GM15510 (cell line): ENCODE results near the gene UBE2A.
A peak's percentile ranks its signal among the peaks of the same experiment; 100 is the strongest.

Experiments
- POLR2A ChIP-seq: IDR thresholded peaks from 3 replicates; pipeline ENCODE4 v1.6.1; 2011; ENCODE audit warnings: borderline replicate concordance; ENCODE audit not compliant: insufficient read length; ENCODE audit errors: extremely low read depth

UBE2A gene

DNA sequence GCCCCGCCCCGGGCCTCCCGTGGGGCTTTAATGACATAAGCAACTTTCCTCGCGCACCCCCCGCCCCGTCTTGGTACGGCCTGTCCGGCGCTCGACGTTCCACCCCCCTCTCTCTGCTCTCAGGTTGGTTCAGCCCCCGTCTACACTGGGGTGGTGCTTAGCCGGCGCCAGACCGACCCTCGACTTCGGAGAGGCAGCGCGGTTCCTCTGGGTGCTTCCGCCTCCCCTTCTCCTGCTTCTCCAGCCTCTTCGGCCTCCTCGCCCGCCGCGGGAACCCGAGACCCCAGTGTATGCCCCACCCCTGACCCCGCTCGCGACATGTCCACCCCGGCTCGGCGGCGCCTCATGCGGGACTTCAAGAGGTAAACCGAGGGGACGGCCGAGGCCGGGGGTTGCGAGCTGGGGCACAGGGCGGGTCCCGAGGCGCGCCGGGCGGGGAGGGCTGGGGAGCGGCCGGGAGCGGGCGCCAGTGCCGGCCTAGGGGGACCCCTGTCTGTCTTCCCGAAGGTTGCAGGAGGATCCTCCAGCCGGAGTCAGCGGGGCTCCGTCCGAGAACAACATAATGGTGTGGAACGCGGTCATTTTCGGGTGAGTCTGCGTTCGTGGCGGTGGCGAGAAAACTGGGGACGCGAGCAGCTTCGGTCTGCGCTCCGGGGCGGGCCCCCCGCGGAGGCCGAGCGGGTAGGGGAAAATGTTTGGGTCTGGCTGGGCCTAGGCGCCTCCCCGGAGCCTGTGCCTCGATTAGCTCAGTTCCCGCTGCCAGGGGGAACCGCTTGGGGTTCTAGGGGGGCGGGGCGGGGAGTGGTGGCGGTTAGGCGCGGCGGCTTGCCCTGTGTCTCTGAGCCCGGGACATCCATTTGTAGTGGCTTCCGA, at the start of gene UBE2A:
UBE2A (plus strand) TSS at position 170 of the 873 bp plus-strand sequence; CDS start at position 319, 149 bp downstream.
- TF ChIP-seq POLR2A: peak; percentile 90

DNA sequence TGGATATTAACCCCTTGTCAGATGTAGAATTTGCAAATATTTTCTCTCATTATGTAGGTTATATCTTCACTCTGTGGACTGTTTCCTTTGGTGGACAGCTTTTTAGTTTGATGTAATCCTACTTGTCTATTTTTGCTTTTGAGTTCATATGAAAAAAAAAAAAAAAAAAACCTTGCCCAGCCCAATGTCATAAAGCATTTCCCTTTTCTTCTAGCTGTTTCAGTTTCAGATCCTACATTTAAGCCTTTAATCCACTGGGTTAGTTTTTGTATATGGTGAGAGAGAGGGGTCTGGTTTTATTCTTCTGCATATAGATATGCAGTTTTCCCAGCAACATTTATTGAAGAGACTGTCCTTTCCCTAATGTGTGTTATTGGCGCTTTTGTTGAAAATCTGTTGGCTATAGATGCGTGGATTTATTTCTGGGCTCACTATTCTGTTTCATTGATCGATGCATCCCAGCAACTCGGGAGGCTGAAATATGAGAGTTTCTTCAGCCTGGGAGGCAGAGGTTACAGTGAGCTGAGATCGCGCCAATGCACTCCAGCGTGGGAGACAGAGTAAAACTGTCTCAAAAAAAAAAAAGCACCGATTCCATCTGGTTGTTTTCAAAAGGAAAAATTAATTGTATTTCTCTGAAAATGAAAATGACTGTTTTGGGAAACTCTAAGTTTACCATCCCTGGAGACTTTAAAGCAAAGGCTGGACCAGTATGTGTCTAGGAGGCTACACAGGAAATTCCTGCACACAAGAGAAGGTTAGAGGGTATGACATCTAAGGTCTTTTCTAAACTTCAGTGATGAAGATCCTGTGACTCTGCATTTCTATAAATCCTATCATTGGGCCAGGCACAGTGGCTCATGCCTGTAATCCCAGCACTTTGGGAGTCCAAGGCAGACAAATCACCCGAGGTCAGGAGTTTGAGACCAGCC, 44.8 kb upstream of the UBE2A start:
- TF ChIP-seq POLR2A: no peak

DNA sequence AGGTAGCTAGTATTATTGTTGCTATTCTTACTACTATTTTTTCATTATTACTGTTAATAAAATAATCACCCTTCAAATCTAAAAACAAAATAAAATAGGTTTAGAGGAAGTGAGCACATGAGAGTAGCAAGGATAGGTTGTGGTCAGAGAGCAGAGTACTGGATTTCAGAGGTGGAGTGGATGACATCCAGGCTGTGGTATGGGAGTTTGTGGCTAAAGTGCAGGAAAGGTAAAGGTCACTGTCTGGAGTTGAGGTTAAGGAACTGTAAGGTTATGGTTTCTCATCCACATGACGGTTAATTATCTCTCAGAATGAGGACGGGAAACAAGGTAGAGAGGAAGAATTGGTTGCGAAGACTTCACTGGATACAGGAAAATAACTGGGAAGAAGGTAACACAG, 36.9 kb upstream of the UBE2A start:
- TF ChIP-seq POLR2A: no peak

DNA sequence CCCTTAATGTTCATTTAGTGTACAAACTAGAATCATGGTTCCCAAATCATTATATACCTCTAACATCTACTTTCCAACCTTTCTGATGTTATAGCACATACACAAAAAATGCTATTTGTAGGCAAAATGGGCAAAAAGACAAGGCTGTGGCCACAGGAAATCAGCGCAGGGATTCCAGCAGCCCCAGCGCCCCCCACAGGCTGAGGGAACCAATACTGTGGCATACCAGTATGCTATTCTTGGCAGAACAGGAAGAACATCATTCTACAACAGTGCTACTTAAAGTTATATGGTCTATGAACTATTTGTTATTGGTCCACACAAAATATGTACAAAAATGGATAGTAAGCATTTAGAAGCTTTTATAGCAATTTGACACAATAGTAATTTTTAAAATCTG, 34.5 kb upstream of the UBE2A start:
- no peak for TF ChIP-seq POLR2A

DNA sequence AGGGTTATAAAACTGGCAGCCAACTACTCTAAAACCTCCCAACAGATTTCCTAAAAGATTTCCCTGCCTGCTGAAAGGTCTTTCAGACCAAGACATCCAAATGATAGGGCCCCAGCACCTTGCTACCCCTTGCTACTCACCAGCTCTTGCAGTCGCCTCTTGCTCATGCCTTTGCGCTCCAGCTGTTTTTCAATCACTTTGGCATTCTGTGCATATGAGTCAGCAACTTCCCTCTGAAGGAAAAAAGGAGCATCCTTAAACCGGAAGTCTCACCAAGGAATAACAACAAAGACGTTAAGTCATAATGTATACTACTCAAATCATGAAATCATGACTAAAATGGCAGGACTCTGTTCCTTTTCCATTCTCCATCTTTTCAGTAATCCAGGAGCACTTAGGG, 33.2 kb upstream of the UBE2A start:
- no peak for TF ChIP-seq POLR2A

DNA sequence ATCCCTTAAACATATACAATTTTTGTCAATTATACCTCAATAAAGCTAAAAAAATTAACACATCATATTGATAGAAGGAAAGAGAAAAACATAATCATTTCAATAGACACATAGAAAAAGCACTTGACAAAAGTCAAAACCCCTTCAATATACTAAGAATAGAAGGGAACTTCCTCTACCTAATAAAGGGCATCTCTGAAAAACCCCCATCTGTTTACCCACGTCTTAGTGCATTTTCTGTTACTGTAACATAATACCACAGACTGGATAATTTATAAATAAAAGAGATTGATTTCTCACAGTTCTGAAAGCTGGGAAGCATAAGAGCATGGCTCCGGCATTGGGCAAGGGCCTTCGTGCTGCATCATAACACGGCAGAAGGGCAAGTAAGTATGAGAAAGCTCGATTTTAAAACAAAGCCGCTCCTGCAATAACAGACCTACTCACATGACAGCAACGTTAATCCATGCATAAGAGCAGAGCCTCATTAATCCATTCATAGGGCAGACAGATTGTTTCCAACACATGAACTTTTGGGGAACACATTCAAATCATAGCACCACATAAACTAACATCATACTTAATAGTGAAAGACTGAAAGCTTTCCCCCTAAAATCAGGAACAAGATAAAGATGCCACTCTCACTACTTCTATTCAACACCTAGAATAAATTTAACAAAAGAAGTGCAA, 24.9 kb upstream of the UBE2A start:
- no peak for TF ChIP-seq POLR2A

DNA sequence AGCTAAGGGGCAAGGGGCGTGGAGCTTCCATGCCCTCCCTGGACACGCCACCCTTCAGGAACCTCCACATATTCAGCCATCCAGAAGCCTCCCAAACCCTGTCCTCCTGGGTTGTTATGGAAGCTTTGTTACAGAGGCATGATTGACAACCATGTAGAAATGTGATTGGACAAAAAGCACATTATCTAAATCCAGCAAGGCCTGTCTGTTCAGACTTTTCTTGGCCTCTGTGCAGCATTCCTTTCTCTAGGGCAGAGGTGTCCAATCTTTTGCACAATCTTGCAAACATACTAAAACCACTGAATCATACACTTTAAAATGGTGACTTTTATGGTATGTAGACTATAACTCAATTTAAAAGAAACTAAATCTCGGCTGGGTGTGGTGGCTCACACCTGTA, 21.9 kb upstream of the UBE2A start:
- TF ChIP-seq POLR2A: no peak

DNA sequence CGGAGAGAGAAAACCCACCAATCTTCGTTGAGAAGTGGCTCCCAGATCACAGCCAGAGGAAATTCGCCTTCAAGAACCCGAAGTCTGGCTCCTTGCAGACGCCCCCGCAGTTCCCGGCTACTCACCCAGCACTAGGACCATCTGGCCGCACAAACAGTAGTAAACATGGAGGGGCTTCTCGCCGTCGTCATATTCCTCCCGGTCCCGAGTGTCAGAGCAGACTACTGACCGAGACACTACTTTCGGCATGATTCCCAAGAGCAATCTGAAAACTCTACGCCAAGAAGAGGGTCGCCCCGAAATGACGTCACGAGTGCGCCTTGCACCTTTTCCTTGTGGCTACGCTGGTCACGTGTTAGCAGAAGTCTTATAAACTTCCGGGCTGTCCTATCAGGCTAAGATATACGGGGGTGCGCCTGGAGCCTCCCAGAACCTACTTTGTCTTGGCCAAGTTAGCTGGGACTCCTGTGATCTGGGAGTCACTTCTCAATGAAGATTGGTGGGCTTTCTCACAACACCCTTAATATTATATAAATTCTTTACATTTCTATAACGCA, 9.2 kb upstream of the UBE2A start, which contains the start of gene STEEP1:
STEEP1 (minus strand) TSS at position 303 of the 557 bp plus-strand sequence; CDS start at position 249, 54 bp downstream.
- peak; percentile 45 for TF ChIP-seq POLR2A

DNA sequence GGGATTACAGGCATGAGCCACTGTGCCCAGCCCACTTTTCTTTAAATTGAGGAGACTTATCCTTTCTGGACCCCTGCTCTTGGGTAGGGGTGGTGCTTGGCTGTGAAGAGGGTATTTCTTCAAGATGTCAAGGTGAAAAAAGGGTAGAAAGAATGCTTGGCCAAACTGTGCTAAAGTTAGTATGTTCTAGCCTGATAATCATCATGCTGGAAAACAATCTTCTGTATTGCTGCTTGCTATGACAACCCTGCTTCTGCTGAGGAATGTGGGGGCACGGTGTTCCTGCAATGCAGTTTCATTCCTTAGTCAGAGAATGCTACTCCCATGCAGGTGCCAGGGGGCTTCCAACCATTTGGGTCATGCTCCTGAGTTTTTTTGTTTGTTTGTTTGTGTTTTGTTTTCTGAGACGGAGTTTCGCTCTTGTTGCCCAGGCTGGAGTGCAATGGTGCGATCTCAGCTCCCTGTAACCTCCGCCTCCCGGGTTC, 4.0 kb upstream of the UBE2A start:
- no peak for TF ChIP-seq POLR2A

DNA sequence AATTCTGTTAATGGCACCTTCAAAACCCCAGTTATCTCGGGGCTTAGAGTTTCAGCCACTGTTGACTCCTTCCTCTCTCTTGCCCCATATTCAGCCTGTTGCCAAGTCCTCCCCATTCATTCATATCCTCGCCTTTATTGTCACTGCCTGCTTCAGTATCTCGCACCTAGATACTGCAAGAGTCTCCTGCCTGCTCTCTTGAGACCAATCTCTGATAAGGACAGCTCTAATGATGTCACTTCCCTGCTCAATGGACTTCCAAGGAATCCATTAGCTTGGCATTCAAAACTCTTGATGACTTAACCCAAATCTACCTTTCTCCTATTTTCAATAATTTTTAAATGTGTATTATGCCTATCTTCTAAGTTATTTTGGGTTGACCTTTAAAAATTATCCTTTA, 1.1 kb upstream of the UBE2A start:
- no peak for TF ChIP-seq POLR2A

DNA sequence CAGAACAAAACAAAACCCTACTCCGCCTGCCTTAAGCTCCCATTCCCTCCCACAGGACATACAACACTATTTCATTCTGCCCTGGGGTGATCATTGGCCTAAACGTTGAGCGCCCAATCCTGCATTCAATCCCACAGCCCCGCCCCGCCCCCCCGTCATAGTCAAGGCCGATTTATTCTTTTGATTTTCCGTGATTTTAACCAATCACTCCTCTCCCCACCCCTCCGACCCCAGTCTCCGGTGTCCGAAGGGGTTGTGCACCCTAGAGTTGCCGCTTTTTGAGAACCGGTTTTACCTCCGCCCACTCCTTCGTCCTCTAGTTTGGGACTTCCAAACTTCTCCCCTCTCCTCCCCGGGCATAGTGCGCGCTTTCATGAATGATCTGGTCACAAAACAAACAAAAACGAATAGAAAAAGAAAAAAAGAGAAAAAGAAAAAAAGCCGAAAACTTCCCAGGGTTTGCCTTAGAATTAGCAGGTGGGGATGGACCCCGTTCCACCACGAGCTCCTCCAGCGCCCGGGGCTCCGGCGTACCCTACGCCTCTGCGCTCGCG, 446 bp upstream of the UBE2A start:
- no peak for TF ChIP-seq POLR2A

DNA sequence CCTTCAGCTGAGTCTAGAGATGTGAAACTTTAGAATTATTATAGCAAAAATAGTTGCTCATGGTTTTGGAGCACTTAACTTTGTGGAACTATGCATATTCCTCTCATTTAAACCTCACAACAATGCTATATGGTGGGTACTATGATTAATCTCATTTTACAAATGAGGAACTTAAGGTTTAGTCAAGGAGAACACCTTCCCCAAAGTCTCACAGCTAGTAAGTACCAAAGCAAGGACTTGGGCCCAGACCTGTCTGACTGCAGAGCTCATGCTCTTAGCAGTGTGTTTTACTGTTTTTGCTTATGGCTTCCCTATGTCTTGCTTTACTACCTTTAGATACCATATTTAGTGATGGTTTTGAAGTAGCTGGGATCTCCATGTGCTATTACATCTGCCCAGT, 5.1 kb downstream of the UBE2A start:
- no peak for TF ChIP-seq POLR2A

DNA sequence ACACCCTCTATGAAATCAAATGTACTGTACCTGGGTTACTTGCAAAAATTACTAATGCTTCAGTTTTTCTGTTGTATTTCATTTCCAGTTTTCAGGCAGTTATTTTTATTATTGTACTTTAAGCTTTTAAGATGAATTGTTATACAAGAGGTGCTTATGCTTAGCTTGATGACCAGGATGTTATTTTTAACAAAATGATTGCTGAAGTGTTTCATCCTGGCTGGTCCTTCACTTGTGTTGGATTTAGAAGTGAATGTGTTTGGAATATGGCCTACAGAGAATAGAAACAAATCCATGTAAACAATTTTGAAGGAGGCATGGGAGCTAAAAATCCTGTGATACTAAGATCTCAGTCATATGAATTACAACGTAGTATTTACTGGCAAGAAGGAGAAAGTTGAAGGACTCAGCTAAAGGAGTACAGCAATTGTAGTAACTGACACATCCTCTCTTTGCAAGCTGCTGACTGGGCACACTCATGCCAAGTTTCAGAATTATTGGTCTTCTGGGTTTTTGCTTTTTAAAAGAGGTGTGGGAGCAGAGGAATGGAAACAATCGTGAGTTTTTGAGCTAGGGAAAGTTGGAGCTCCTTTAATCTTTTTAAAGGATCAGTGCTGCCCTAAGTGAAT, 9.2 kb downstream of the UBE2A start:
- no peak for TF ChIP-seq POLR2A

DNA sequence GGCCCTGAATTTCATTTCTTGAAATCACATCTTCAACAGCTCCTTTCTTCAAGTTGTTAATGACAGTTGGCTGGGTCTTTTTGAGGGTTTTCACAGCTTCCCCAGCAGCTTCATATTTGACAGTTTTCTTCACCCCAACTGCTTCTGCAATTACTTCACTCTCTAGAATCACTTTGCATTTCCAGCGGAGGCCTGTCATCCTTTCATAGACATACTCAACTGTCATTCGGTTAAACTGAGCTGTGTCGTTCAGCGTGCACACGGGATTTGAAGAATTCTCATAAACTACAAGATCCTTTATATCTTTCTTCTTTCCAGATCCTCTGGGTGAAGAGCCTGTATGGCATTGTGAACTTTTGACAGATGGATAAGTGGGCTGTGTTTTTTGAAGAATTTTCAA, 15.4 kb downstream of the UBE2A start:
- no peak for TF ChIP-seq POLR2A

DNA sequence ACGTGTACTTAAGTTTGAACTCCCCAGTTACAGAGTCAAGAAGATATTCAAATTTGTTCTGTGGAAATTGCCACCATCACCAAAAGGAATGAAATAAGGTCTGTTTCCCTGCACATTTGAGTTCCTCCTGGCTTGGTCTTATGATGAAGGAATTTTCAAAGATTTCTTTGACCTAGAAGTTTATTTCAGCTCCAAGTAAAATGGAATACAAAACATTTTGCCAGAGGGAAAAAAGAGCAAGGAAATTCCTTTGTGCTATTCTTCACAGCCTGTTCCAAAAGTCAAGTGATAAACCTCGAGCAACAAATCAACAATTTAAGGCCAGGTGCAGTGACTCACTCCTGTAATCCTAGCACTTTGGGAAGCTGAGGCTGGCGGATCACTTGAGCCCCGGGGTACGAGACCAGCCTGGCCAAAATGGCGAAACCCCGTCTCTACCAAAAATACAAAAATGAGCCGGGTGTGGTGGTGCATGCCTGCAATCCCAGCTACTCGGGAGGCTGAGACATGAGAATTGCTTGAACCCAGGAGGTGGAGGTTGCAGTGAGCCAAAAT, 28.4 kb downstream of the UBE2A start:
- TF ChIP-seq POLR2A: no peak
